ENCODE results near the gene CYP2C18.
"Not testable (repeated sequence)": the region's sequence is repeated elsewhere in the genome, so short reads cannot be mapped to it uniquely, and the experiment has no call there.

- not testable (repeated sequence) for TF ChIP-seq CTCF (IDR thresholded peaks at IDR 0.05; ENCODE audit: insufficient read depth, low read depth, low read length); EZH2 (IDR thresholded peaks at IDR 0.05; ENCODE audit: insufficient read depth, low read length)
Measured at GRCh38 chr10:94682636-94683035, 893 bp upstream of the CYP2C18 start.
